ENCODE results near the gene FLYWCH2.
"Not testable (repeated sequence)": the region's sequence is repeated elsewhere in the genome, so short reads cannot be mapped to it uniquely, and the experiment has no call there.

Gene FLYWCH2

GRCh38 chr16:2914233-2914632 is 31.2 kb downstream of the FLYWCH2 start:
- WGBS, 2 experiments, result 86 to 87% methylated on average over 12 of the region's 12 CpGs
- H3K4me3 ChIP-seq (ENCODE audit: insufficient read depth, low read depth, low read length), result no peak overlapping the region

GRCh38 chr16:2915196-2915929 is 32.3 kb downstream of the FLYWCH2 start:
- WGBS, 2 experiments, result 86 to 91% methylated on average over 13 of the region's 13 CpGs
- no peaks in the 10 kb centered on the region for H3K9me3 ChIP-seq (ENCODE audit: control insufficient read depth, low read length)
- no peaks in the 10 kb centered on the region for H3K36me3 ChIP-seq (ENCODE audit: control insufficient read depth, insufficient read depth, low read length)
- H3K27ac ChIP-seq (ENCODE audit: insufficient read depth, low read depth, low read length, poor library complexity, severe bottlenecking), result no peak overlapping the region
- H3K4me1 ChIP-seq (ENCODE audit: control insufficient read depth, insufficient read depth, low read length), result no peaks in the 10 kb centered on the region
- H3K4me3 ChIP-seq (ENCODE audit: insufficient read depth, low read depth, low read length), result no peak overlapping the region
- H3K27me3 ChIP-seq (ENCODE audit: control insufficient read depth, insufficient read depth, low read length, poor library complexity, severe bottlenecking), result peaks cover 15% of the 10 kb centered on the region

More at GRCh38 chr16:2914233-2914632, 31.2 kb downstream of the FLYWCH2 start:
- H3K36me3 ChIP-seq (ENCODE audit: control insufficient read depth, insufficient read depth, low read length), result no peaks in the 10 kb centered on the region
- peaks cover 15% of the 10 kb centered on the region for H3K27me3 ChIP-seq (ENCODE audit: control insufficient read depth, insufficient read depth, low read length, poor library complexity, severe bottlenecking)
- H3K4me1 ChIP-seq (ENCODE audit: control insufficient read depth, insufficient read depth, low read length), result no peaks in the 10 kb centered on the region
- no peak overlapping the region for H3K27ac ChIP-seq (ENCODE audit: insufficient read depth, low read depth, low read length, poor library complexity, severe bottlenecking)
- H3K9me3 ChIP-seq (ENCODE audit: control insufficient read depth, low read length), result no peaks in the 10 kb centered on the region

DNA sequence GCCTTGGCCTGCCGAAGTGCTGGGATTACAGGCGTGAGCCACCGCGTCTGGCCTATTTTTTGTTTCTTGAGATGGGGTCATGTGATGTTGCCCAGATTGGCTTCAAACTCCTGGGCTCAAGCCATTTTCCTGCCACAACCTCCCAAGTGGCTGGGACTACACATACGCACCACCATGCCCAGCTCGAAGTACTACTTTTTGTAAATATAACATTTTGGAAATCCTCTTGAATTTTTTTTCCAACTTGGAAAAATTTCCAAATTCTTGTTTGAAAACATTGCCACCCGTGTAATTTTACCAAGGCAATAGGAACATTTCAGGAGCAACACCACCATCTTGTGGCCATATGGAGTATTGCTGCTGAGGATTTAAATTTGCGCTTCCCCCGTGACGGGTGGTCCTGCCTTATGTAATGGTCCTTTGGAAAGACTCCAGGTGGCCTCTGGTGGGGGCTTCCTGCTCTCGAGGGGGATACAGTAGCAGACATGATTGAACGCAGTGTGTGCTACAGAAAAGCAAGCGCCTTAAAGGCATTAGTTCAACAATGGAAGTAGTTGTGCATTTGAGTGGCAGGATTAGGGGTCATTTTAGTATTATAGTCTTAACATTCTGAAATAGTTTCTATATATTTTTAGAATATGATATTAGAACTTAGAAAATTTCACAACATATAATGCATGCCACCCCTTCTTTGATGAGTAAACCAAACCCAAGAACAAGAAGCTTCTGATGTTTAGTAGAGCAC is 36.7 kb downstream of the FLYWCH2 start:
- H3K36me3 ChIP-seq (ENCODE audit: control insufficient read depth, insufficient read depth, low read length), result no peaks in the 10 kb centered on the region
- no peaks in the 10 kb centered on the region for H3K9me3 ChIP-seq (ENCODE audit: control insufficient read depth, low read length)
- no peak overlapping the region for H3K27ac ChIP-seq (ENCODE audit: insufficient read depth, low read depth, low read length, poor library complexity, severe bottlenecking)
- WGBS, 2 experiments, result 45 to 50% methylated on average over 13 of the region's 13 CpGs
- no peak overlapping the region for H3K4me3 ChIP-seq (ENCODE audit: insufficient read depth, low read depth, low read length)
- no peaks in the 10 kb centered on the region for H3K27me3 ChIP-seq (ENCODE audit: control insufficient read depth, insufficient read depth, low read length, poor library complexity, severe bottlenecking)
- no peaks in the 10 kb centered on the region for H3K4me1 ChIP-seq (ENCODE audit: control insufficient read depth, insufficient read depth, low read length)

GRCh38 chr16:2923481-2923880 is 40.5 kb downstream of the FLYWCH2 start:
- Histone ChIP-seq H3K36me3 (ENCODE audit: control insufficient read depth, insufficient read depth, low read length) (no peaks in the 10 kb centered on the region), H3K4me1 (ENCODE audit: control insufficient read depth, insufficient read depth, low read length) (peaks cover 4% of the 10 kb centered on the region), H3K4me3 (ENCODE audit: insufficient read depth, low read depth, low read length) (no peak overlapping the region), H3K27ac (ENCODE audit: insufficient read depth, low read depth, low read length, poor library complexity, severe bottlenecking) (no peak overlapping the region), H3K9me3 (ENCODE audit: control insufficient read depth, low read length) (no peaks in the 10 kb centered on the region), H3K27me3 (ENCODE audit: control insufficient read depth, insufficient read depth, low read length, poor library complexity, severe bottlenecking) (no peaks in the 10 kb centered on the region)
- 95 to 97% methylated on average over 14 of the region's 14 CpGs for WGBS, 2 experiments

GRCh38 chr16:2924901-2925755 is 42.1 kb downstream of the FLYWCH2 start:
- no peak overlapping the region for H3K4me3 ChIP-seq (ENCODE audit: insufficient read depth, low read depth, low read length)
- peaks cover 4% of the 10 kb centered on the region for H3K4me1 ChIP-seq (ENCODE audit: control insufficient read depth, insufficient read depth, low read length)
- 70 to 75% methylated on average over 39 to 42 of the region's 42 CpGs for WGBS, 2 experiments
- no peaks in the 10 kb centered on the region for H3K36me3 ChIP-seq (ENCODE audit: control insufficient read depth, insufficient read depth, low read length)
- no peak overlapping the region for H3K27ac ChIP-seq (ENCODE audit: insufficient read depth, low read depth, low read length, poor library complexity, severe bottlenecking)
- H3K9me3 ChIP-seq (ENCODE audit: control insufficient read depth, low read length), result no peaks in the 10 kb centered on the region
- no peaks in the 10 kb centered on the region for H3K27me3 ChIP-seq (ENCODE audit: control insufficient read depth, insufficient read depth, low read length, poor library complexity, severe bottlenecking)

DNA sequence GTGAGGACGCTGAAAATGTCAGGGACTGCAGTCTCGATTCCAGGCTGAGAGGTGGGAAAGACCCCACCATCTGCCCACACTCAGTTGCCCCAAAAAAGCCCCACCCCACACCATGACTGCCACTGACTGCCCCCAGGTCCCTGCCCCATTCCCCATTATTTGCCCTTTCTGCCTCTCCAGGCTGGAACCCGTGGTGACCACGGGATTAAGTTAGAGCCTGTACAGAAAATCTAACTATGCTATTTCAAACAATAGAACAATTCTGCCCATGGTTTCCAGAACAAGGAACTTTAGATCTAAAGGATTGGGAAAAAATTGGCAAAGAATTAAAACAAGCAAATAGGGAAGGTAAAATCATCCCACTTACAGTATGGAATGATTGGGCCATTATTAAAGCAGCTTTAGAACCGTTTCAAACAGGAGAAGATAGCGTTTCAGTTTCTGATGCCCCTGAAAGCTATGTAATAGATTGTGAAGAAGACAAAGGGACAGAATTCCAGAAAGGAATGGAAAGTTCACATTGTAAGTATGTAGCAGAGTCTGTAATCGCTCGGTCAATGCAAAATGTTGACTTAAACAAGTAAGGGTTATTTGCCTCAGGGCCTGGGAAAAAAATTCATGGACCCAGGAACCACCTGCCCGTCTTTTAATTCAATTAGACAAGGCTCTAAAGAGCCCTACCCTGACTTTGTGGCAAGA is 43.1 kb downstream of the FLYWCH2 start:
- Histone ChIP-seq H3K9me3 (ENCODE audit: control insufficient read depth, low read length) (no peaks in the 10 kb centered on the region), H3K27me3 (ENCODE audit: control insufficient read depth, insufficient read depth, low read length, poor library complexity, severe bottlenecking) (no peaks in the 10 kb centered on the region), H3K27ac (ENCODE audit: insufficient read depth, low read depth, low read length, poor library complexity, severe bottlenecking) (no peak overlapping the region), H3K4me3 (ENCODE audit: insufficient read depth, low read depth, low read length) (no peak overlapping the region), H3K4me1 (ENCODE audit: control insufficient read depth, insufficient read depth, low read length) (peaks cover 4% of the 10 kb centered on the region), H3K36me3 (ENCODE audit: control insufficient read depth, insufficient read depth, low read length) (no peaks in the 10 kb centered on the region)
- WGBS, 2 experiments, result 89 to 92% methylated on average over 9 of the region's 9 CpGs

DNA sequence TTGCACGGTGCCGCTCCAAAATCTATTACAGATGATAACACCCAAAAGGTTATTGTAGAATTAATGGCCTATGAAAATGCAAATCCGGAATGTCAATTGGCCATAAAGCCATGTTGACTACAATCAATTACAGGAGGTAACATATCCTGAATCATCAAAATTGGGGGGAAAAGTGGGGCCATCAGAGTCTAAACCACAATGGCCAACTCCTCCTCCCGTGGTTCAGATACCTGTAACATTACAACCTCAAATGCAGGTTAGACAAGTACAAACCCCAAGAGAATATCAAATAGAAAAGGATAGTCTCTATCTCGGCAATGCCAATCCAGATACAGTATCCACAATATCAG is 43.6 kb downstream of the FLYWCH2 start:
- Histone ChIP-seq H3K27me3 (ENCODE audit: control insufficient read depth, insufficient read depth, low read length, poor library complexity, severe bottlenecking) (no peaks in the 10 kb centered on the region), H3K36me3 (ENCODE audit: control insufficient read depth, insufficient read depth, low read length) (no peaks in the 10 kb centered on the region), H3K4me3 (ENCODE audit: insufficient read depth, low read depth, low read length) (no peak overlapping the region), H3K27ac (ENCODE audit: insufficient read depth, low read depth, low read length, poor library complexity, severe bottlenecking) (no peak overlapping the region), H3K9me3 (ENCODE audit: control insufficient read depth, low read length) (no peaks in the 10 kb centered on the region), H3K4me1 (ENCODE audit: control insufficient read depth, insufficient read depth, low read length) (peaks cover 4% of the 10 kb centered on the region)
- WGBS, 2 experiments, result 93 to 95% methylated on average over 5 of the region's 5 CpGs

DNA sequence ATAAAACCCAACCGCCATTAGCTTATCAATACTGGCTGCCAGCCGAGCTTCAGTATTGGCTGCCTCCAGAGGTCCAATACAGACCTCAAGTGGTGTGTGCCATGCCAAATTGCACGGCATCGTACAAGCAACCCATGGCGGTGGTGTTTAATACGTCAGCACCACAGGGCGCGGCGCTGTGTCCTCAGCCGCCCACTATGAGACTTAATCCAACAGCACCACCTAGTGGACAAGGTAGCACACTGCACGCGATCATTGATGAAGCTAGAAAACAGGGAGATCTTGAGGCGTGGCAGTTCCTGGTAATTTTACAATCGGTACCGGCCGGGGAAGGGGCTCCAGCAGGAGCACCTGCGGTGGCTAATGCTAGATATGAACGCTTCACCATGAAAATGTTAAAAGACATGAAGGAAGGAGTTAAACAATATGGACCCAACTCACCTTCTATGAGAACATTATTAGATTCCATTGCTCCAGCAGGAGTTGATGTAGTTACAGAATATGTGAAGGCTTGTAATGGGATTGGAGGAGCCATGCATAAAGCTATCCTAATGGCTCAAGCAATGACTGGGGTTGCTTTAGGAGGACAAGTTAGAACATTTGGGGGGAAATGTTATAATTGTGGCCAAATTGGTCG is 44.1 kb downstream of the FLYWCH2 start:
- Histone ChIP-seq H3K9me3 (ENCODE audit: control insufficient read depth, low read length) (no peaks in the 10 kb centered on the region), H3K4me1 (ENCODE audit: control insufficient read depth, insufficient read depth, low read length) (peaks cover 4% of the 10 kb centered on the region), H3K27ac (ENCODE audit: insufficient read depth, low read depth, low read length, poor library complexity, severe bottlenecking) (no peak overlapping the region), H3K4me3 (ENCODE audit: insufficient read depth, low read depth, low read length) (no peak overlapping the region), H3K27me3 (ENCODE audit: control insufficient read depth, insufficient read depth, low read length, poor library complexity, severe bottlenecking) (no peaks in the 10 kb centered on the region), H3K36me3 (ENCODE audit: control insufficient read depth, insufficient read depth, low read length) (no peaks in the 10 kb centered on the region)
- 22 to 24% methylated on average over 19 of the region's 19 CpGs for WGBS, 2 experiments

GRCh38 chr16:2928151-2928550 is 45.1 kb downstream of the FLYWCH2 start:
- H3K36me3 ChIP-seq (ENCODE audit: control insufficient read depth, insufficient read depth, low read length); H3K4me1 ChIP-seq (ENCODE audit: control insufficient read depth, insufficient read depth, low read length); H3K9me3 ChIP-seq (ENCODE audit: control insufficient read depth, low read length); H3K27ac ChIP-seq (ENCODE audit: insufficient read depth, low read depth, low read length, poor library complexity, severe bottlenecking); H3K4me3 ChIP-seq (ENCODE audit: insufficient read depth, low read depth, low read length); H3K27me3 ChIP-seq (ENCODE audit: control insufficient read depth, insufficient read depth, low read length, poor library complexity, severe bottlenecking): not testable (repeated sequence)
- 63 to 75% methylated on average over 4 of the region's 4 CpGs for WGBS, 2 experiments

All from ectodermal cell (in vitro differentiated cells).